HG03565 (cell line): ENCODE data around the gene TGFBRAP1.

Source experiments
- ATAC-seq: cut with Tn5 transposase; IDR thresholded peaks from one replicate; pipeline ENCODE4 v1.9.1; 2021; ENCODE audit warnings: mild to moderate bottlenecking, moderate library complexity; ENCODE audit not compliant: unreplicated experiment

Gene TGFBRAP1

GRCh38 chr2:105317937-105318336, 11.6 kb downstream of the TGFBRAP1 start:
- ATAC-seq = no peak

- ATAC-seq = peak; percentile 58
Measured at GRCh38 chr2:105315314-105315713, 14.2 kb downstream of the TGFBRAP1 start.

DNA sequence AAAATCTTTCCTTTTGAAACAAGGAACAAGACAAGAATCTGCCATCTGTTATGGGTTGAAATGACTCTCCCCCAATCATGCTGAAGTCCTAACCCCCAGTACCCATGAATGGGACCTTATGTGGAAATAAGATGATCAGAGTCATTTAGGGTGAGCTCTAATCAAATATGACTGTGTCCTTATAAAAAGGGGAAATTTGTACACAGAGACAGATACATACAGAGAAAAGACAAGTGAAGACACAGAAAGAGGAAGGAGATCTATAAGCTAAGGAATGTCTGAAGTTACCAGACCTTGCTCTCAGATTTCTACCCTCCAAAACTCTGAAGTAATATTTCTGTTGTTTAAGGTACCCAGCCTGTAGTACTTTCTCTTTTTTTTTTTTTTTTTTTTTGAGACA, 15.7 kb downstream of the TGFBRAP1 start:
- ATAC-seq = no peak

- peak; percentile 54 for ATAC-seq
Measured at GRCh38 chr2:105309147-105309545, 20.4 kb downstream of the TGFBRAP1 start.

DNA sequence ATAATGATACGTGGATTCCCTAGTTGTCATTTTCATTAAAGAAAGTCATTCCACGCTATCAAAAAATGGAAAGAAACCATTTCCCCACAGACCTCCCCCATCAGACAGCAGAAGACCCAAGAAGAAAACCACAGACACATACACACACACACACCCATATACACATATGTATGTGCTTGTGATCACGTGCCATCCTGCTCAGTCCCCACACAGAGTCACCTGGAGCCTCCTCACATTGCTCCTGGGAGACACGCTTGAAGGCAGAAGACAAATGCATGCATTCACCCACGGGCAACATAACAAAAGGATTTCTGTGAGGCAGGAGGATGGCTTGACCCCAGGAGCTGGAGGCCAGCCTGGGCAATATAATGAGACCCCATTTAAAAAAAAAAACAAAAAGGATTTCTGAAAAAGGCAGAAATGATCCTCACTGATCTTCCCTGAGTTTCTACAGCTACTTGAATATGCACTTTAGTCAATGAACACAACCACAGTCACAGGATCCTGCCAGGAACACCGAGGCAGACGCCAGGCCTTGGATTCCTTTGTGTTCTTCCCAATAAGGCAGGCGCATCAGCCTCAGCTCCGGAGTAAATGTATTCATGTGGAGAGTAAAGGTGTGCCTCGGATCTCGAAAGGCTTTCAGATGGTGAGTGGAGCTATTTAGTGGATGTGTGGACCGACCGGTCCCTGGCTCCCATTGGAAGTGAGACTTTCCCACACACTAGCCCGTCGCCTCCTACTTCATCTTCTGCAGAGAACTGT, 21.0 kb downstream of the TGFBRAP1 start:
- no peak for ATAC-seq

- ATAC-seq = no peak
Measured at GRCh38 chr2:105307962-105308361, 21.6 kb downstream of the TGFBRAP1 start.

GRCh38 chr2:105307550-105307949, 22.0 kb downstream of the TGFBRAP1 start:
- ATAC-seq = no peak

DNA sequence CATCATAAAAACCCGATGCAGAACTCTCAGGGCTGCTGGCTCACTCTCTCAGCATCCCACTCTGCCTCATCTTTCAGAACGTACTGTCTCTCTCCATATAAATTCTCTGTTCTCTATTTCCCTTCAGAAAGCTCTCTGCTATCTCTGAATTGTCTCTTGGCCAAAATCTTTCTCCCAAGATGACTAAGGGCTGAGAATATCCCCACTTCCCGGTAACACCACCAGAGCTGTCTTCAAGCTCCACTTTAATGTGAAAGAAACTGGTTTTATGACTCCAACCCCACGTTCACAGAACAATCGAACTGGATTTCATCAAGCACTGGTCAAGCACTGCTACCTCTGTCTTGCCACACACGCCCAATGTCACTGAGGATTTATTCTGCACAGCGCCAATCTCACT, 22.4 kb downstream of the TGFBRAP1 start:
- no peak for ATAC-seq

DNA sequence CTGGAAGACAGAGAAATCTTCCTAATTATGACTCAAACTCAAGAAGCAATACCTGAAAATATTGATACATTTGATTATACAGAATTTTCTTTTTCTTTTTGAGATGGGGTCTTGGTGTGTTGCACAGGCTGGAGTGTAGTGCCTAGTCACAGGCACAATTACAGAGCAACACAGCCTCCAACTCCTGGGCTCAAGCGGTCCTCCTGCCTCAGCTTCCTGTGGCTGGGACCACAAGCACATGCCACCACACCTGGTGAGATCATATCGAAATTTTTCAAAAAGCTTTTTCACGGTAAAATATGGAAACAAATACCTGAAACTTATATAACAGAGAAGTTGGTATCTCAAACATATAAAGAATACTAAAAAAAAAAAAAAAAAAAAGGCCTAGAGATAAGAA, 27.9 kb downstream of the TGFBRAP1 start:
- ATAC-seq = no peak

GRCh38 chr2:105299290-105299689, 30.2 kb downstream of the TGFBRAP1 start:
- no peak for ATAC-seq

- ATAC-seq = no peak
Measured at GRCh38 chr2:105298017-105298416, 31.5 kb downstream of the TGFBRAP1 start.

DNA sequence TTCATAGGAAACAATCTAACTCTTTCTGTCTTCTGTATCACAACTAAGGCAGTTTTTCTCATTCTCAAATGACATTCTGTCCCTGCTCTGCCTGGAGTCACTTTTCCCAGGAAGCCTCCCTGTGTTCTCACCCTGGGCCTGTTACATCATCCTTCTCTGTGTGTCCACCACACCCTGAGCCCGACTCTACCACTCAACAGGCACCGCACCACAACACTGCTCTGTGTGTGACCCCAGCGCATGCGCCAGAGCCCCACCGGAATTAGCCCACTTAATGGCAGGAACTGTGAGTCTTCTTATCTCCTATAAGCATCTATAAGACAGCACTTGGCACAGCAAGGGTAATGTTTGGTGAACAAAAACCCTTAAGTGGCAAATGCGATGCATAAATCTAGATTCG, 32.3 kb downstream of the TGFBRAP1 start:
- ATAC-seq = no peak

DNA sequence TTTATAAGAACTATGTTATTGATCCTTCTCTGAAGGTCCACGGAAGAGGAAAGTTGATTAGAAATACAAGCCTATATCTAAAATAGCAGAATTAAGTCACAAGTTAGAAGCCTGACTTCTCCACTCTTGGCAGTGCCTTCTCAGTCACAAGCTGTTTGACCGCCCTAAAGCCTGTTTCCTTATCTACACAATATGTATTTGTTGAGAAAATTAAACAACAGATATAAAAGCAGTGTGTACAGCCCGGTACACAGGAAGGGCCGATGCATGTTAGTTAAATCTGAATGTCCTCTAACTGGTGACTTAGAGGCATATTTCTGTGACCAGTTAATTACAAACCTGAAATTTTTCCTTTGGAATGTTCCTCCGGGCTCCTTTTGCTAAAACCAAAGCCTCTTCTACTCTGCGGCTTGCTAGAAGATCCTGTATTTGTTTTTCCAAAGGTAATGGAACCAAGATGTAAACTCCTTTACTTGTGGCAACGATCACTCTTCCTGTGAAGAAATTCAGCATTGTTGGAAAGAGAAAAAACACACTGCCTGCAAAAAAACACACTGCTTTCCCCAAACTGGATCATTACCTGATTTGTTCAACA, 33.4 kb downstream of the TGFBRAP1 start:
- ATAC-seq = no peak

GRCh38 chr2:105294844-105295481, 34.6 kb downstream of the TGFBRAP1 start:
- ATAC-seq = no peak

DNA sequence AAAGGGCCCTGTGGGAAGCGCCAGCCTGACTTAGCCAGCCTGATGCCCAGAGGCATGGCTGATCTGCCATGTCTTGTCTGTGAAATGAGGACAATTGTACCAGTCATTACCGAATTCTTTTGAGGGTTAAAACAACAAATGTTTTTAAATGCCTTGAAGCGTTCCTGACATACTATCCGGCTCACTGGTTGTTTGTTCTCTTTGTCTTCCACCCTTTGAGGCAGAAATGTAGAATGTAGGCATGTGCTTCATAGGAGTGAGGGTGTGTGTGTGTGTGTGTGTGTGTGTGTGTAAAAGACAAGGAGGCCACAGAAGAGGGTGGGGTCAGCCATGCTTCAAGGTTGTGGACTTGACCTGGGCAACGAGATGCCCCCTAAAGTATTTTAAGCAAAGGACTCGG, 35.5 kb downstream of the TGFBRAP1 start:
- ATAC-seq = no peak

GRCh38 chr2:105291981-105292380, 37.6 kb downstream of the TGFBRAP1 start:
- ATAC-seq = no peak

DNA sequence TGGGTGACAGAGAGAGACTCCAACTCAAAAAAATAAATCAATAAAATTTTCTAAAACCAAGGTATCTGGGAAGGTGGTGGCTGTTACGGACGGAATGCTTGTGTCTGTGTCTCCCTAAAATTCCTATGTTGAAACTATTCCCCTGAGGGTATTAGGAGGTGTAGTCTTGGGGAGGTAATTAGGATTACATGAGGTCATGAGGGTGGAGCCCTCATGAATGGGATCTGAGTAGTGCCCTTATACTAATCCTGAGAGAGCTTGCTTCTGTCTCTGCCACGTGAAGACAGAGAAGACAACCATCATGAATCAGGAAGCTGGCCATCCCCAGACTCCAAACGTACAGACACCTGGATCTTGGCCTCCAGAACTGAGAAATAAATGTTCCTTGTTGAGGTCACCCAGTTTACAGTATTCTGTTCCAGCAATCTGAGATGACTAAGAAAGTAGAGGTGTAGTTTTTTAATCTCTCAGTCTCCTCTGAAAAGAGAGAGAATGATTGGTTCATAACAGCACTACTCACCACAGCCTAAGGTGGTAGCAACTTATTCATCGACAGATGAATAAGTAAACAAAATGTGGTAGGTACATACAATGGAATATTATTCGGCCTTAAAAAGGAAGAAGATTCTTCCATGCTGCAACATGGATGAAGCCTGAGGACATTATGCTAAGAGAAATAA, 38.4 kb downstream of the TGFBRAP1 start:
- ATAC-seq = no peak

DNA sequence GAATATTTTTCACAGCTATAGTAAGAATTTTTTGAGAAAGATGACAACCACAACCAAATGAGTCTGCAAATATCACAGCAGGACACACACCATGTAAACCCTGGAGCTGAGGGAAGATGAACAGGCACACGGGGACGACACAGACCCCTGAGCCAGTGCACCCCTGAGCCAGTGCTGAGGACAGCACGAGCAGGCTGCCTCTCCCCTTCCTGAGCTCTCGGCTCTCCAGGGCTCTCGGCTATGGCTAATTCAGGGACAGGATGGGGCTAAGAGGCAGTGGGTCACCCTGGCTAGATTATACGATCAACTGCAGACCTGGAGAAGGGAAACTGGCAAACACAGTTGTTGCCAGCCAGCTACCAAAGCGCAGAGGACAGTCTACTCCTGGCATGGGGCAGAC, 41.4 kb downstream of the TGFBRAP1 start:
- ATAC-seq = no peak

- no peak for ATAC-seq
Measured at GRCh38 chr2:105287692-105288091, 41.8 kb downstream of the TGFBRAP1 start.

DNA sequence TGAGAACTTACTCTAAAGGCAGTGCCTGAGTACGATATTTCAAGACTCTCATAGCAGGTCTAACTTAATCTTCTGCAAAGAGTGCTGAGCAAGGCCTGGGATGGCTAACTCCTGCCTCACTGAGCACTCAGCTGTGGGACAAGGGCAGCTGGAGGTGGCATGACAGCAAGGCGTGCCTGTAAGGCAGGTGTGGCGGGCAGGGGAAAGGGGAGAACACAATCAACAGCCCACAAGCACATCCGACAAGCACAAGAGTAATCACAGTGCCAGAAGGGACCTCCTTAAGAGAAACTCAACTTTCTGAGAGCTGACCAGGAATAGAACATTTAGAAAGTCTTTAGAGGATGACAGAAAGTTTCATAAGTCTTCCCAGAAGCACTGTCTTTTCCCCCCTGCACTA, 46.0 kb downstream of the TGFBRAP1 start:
- no peak for ATAC-seq

DNA sequence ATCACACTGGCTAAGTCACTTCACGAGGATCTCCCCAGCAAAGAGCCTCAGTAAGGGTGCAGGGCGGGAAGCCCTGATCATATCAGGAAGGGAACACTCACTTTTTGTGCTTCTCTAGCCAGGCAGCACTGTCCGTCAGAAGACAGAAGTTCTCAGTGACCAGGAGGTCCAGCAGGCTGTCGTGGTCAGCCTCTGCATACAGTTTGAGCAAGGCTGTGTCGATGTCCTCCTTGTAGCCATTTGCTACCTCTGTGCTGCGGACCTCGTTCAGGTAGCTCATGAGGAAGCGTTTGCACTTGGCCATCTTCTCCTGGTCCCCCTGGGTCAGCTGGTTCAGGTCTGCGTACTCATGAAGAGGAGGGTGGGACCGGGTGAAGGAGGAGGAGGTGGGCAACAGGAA, 49.3 kb downstream of the TGFBRAP1 start:
- ATAC-seq = no peak

DNA sequence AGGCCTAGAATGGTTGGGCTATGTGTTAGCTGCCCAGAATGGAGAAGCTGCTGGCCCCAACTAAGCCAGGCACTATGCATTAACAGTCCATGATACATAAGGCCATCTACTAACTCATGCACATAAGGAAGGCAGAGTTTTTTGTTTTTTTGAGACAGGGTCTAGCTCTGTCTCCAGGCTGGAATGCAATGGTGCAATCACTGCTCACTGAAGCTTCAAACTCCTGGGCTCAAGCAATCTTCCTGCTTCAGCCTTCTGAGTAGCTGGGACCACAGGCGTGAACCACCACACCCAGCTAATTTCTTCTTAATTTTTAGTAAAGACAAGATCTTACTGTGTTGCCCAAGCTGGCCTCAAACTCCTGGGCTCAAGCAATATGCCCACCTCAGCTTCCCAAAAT, 50.4 kb downstream of the TGFBRAP1 start:
- no peak for ATAC-seq
